ENCODE measurements around the gene WDHD1.
"Not testable (repeated sequence)": the region's sequence is repeated elsewhere in the genome, so short reads cannot be mapped to it uniquely, and the experiment has no call there.

The WDHD1 gene

DNA sequence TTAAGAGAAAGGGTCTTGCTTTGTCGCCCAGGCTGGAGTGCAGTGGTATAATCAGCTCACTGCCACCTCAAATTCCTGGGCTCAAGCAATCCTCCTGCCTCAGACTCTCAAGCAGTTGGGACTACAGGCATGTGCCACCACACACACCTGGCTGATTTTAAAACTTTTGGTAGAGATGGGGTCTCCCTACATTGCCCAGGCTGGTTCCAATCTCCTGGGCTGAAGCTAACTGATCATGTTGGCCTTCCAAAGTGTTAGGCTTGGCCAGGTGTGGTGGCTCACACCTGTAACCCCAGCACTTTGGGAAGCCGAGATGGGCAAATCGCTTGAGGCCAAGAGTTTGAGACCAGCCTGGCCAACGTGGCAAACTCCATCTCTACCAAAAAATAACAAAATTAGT lies 80.4 kb downstream of the WDHD1 start:
- DNase-seq = no peak

DNA sequence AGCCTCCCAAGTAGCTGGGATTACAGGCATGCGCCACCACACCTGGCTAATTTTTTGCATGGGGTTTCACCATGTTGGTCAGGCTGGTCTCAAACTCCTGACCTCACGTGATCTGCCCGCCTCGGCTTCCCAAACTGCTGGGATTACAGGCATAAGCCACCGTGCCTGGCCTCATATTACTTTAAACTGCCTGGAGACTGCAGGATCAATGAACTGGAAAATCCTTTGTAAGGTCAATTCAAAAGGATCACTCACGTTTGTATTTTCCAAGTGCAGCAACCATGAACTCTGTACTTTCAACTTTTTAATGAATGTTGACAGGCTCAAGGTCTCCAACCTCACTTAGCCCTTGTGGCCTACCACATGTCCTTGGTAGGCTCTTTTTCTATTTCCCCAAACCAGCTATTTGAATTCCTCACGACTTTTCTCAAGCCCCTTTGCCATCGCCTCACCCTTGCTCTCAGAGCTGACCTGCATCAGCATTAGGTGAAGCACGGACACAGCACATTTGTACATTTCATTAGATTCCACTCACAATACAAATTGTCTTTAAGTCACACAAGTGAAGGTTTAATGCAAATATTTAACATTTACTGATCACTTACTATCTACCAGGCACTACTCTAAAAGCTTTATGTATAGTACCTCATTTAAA lies 82.0 kb downstream of the WDHD1 start:
- DNase-seq = no peak

DNA sequence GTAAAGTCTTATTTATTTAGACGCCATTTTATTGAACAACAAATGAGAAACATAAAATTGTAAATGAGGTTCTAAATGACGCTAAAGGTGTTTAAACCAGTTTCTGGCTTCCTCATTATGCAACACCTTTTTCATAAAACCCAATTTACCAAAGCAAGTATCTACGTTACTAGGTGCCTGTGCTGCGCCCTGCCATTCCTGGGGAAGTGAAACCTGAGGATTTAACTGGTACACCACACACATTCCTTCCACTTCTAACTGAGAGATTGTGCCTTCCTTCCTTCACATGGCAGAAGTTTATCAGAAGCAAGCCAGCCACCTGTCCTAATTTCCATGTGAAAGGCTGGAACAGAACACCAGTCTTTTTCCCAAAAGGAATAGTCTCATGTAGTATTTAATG lies 84.0 kb downstream of the WDHD1 start:
- no peak for DNase-seq

DNA sequence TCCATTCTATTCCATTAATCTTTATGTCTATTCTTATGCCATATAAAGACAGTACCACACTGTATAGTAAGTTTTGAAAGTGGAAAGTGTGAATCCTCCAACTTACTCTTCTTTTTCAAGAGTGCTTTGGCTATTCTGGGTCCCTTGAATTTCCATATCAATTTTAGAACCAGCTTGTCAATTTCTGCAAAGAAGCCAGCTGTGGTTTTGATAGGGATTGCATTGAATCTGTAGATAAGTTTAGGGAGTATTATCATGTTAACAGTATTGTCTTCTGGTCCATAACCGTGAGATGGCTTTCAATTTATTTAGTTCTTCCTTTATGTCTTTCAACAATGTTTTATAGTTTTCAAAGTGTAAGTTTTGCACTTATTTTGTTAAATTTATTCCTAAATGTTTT lies 90.1 kb downstream of the WDHD1 start:
- DNase-seq = no peak

DNA sequence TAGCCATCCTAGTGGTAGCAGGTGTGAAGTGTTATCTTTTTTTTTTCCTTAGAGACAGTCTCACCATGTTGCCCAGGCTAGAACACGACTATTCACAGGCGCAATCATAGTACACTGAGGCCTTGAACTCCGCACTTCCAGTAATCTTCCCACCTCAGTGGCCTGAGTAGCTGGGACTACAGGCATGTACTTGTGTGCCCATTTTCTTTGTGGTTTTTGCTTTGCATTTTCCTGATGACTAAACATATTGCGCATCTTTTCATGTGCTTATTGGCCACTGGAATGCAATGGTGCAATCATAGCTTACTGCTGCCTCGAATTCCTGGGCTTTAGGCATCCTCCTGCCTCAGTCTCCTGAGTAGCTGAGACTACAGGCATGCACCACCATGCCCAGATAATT lies 90.9 kb downstream of the WDHD1 start:
- no peak for DNase-seq

DNA sequence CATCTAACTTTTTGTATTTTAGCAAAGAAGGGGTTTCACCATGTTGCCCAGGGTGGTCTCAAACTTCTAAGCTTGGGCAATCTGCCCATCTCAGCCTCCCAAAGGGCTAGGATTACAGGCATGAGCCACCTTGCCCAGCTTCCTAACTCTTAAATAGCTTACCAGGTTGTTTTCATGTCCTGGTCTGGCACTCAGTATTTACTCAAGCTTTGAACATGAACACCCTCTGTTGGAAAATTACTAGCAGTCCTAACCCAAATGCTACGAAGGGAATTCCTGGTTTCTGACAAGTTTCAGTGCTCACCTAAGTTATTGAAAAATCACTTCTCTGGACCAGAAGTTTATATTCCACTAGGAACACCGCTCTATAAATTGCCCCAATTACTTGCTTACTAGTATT lies 91.8 kb downstream of the WDHD1 start:
- no peak for DNase-seq

DNA sequence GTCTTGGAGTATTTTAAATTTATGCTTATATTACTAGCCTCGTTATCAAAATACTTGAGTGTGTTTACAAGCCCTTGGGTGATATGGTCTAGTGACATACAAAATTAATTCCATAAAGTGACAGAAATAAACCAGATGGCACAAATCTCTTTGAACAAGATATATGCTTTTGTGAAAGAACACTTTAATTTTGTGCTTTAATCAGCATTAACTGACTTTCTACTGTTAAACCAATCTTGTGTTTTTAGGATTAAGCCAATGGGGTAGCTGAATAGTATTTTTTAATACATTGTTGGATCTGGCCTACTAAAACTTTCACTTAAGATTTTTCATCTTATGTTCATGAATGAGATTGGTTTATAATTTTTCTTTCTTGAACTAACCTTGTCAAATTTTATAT lies 93.9 kb downstream of the WDHD1 start:
- no peak for DNase-seq

DNA sequence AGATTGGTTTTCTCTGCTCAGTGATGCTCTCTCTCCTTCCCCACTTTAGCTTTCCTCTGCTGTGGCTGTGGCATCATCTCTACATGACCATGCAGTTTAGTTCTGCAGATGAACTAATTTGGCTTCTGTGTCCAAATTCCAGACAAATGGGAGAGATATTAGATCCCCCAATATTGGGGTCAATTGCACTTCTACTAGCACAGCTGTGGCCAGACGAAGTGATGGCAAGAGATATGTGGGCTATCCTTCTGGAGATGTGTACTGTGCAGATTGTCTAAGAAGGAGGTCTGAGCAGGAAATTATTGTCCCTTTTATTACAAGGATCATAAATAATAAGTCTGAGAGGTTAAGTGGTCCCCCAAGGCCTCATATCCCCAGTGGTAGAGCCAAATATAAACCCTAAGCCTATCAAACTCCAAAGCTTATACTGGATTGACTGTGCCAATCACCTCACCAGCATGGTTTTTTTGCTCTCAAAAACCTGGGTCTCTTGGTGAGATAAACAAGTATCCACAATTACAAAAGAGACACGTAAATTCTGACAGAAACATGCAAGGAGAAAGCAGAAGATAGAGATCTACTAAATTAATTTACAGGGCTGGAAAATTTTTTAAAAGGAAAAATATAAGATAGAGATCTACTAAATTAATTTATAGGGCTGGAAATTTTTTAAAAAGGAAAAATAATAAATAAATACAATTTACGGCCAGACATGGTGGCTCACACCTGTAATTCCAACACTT lies 95.1 kb downstream of the WDHD1 start:
- DNase-seq = no peak

DNA sequence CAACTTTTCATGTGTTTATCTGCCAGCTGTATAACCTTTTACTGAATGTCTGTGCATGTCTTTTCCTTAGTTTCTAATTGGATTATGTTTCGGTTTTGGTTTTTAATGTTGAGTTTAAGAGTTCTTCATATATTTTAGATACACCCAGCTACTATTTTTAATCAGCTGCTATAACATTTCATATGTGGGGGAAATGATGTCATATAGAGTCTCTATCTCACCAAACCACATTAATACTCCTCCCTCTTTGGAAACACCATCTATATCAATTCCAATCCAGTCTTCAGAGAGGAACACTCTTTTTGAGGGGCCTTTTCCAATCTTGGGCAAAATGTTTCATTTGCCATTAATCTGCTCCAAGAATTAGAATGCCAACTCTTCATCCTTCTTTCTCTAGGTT lies 95.8 kb downstream of the WDHD1 start:
- no peak for DNase-seq

DNA sequence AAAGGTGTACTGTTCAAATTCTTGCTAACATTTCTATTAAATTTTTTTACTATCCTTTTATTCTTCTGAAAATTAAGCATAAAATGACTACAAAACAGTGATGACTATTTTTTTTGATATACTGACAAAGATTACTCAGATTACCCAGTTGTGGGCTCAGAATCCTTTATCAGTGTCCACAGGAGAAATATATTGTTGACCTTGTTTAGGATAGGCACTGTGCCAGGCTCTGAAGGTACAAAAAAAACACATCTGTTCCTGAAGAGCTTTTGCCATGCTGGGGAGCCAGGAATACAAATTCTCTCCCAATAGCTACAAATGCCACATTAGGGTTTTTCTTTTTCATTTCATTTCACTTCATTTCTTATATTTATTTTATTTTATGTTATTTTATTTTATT lies 97.3 kb downstream of the WDHD1 start:
- DNase-seq = no peak

DNA sequence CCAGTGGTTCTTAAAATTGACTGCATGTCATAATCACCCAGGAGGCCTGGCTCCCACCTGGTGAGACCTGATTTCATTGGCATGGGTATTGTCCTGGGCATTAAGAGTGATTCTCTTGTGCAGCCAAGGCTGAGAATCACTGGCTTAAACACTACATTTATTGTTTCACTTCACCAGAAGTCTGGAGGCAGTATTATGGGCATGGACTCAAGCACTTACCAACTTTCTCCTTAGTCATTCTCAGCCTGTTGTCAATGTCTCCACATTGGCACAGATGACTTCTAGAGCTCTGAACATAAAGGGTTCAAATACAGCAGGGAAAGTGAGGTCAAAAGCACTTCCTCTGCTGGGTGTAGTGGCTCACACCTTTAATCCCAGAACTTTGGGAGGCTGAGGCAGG lies 98.7 kb downstream of the WDHD1 start:
- DNase-seq = no peak

DNA sequence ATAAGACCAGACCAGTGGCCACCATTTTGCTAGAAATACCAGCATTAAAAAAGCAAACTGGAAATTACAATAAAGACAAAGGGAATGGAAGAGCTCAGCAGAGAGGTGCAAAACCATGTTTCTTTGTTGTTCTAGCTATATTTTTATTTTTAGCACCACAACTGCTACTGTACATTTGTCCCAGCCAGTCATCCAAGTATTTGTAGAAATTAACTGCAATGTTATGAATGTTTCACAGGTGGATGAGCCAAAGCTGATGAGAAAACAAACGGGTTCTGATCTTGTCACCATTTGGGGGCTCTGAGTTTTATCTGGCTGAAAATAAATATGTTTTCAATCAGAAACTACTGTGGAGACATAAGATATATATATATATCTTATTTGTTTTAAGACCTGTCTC lies 99.3 kb downstream of the WDHD1 start:
- DNase-seq = no peak

DNA sequence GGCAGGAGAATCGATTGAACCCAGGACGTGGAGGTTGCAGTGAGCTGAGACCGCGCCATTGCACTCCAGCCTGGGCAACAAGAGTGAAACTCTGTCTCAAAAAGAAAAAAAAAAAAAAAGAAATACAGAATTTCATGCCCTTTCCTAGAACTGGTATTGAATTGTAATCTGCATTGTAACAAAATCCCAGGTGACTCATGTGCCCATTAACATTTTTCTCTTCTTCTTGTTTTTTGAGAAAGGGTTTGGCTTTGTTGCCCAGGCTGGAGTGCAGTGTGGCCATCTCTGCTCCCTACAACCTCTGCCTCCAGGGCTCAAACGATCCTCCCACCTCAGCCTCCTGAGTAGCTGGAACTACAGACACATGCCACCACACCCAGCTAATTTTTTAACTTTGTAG lies 100.3 kb downstream of the WDHD1 start:
- DNase-seq = not testable (repeated sequence)

DNA sequence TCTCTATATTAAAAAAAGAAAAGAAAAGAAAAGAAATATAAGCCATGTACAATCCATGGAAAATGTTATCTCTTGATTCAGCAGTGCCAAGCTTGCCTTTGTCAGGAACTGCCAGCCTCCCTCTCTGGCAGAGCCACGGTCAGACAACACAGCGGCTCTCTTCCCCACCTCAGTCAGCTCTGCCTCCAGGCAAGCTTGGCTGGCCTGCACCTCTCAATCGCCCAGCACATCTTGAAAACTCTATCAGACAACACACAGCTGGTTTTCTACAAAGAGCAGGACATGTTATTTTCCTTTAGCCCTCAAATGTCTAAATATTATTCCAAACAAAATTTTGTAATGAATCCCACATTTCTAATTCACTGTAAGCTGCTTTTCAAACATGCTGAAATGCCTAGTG lies 104.3 kb downstream of the WDHD1 start:
- no peak for DNase-seq

DNA sequence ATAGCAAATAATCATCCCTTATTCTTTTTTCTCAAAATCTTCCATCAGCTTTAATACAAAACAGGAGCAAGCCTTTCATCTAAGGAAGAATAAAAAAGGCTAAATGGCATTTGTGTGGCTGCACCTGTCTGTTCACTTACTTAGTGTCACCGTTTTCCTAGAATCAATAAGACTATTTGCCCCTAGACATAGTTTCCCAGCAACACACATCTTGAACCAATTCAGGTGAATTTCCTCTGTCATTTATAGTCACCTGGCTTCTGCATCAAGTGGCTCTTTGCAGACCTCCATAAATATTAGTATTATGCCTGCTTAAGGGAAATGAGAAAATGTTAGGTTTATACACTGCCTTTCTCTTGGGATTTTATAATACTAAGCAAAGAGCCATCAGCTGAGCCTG lies 106.8 kb downstream of the WDHD1 start:
- no peak for DNase-seq

DNA sequence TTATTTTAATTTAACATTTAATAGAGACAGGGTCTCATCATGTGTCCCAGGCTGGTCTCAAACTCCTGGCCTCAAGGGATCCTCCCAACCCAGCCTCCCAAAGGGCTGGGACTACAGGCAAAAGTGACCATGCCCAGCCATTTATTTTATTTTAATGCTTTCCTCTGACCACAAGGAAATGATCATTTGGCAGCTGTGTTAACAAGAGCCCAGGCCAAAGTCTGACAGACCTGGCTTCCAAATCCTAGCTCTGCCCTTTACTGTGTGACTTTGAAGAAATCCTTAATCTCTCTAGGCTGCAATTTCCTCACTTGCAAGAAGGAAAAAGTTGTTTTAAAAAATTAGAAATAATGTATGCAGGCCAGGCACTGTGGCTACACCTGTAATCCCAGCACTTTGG lies 107.6 kb downstream of the WDHD1 start:
- DNase-seq = no peak

DNA sequence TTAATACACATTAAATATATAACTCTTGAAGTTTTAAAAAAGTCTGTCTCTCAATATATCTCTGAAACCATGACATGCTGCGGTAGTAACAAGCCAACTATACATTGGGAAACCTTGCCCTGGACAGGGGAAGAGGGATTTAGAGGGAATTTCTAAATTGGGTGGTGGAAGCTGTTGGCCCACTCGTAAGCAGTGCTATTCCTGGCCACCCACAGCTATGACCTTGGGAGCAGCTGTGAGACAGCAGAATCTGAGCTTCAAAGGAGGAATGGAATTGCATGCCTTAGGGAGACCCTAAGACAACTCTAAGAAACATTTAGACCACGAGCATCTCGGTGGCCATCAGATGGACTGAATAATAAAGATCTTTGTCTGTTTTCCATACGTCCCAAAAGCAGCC lies 108.5 kb downstream of the WDHD1 start:
- DNase-seq = no peak

DNA sequence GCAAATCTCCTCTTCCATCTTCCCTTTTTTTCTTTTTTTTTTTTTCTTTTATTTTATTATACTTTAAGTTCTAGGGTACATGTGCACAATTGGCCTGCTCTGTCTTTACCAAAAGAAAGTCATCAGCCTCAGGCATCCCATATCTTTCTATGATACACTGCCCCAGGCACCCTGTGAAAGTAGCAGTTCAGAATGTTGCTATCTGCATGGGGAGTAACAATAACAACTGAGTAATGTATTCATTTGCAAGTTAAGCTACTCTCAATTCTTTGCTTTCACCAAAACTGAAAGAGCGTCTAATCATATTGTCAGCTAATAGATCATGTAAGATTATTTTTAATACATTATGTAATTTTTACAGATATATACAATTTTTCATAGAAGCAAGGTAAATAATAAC lies 110.8 kb downstream of the WDHD1 start:
- no peak for DNase-seq

DNA sequence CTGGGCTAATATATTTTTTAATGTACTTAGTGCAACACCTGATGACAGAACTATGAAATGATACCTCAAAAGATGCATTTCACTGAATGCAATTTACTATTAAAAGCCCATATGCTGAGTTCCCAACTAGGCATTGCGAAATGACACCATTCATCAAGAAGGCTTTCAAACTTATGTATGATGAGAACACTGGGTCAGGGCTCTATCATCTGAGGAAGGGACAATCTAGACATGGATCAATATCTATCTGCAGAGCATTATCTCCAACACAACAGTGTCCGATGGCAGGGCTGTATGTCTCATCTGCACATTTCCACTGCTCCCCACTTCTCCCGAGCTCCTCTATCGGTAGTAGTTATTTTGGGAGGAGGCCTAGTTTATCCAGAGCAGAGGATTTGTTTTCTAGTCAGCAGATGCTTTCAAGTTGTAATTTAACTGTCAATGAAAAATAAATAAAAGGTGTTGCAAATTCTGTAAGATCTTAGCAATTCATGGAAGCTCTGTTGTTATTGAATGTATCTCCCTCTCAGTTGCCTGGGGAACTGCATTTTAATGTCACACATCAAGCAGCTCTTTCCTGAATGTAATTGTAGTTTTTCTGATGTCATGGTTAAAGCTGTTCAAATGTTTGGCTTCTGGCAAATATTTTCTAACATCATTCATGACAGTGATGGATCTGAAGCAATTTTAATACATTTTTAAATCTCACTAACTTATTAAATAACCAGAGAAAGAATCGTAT lies 116.9 kb downstream of the WDHD1 start:
- DNase-seq = no peak

DNA sequence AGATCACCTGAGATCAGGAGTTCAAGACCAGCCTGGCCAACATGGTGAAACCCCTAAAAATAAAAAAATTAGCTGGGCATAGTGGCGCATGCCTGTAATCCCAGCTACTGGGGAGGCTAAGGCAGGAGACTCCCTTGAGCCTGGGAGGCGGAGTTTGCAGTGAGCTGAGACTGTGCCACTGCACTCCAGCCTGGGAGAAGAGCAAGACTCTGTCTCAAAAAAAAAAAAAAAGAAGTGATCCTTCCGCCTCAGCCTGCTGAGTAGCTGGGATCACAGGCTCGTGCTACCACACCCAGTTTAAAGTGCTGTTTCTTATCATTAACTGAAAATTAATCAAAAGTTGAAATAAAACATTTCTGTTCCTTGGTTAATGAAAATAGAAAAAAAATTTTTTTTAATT lies 117.9 kb downstream of the WDHD1 start:
- not testable (repeated sequence) for DNase-seq

DNA sequence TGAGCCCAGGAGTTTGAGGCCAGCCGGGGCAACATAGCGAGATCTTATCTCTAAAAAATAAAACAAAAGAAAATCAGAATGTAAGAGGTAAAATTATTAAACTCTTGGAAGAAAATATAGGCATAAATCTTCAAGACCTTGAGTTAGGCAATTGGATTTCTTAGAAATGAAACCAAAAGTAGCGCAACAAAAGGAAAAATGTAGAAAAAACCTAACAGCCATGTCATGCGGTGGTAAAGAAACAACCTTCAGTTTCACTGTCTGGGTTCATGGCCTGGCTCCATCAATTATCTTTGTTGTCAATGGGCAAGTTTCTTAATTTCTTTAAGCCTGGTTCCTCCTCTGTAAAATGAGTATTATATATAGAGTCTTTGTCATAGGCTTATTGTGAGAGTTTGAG lies 118.7 kb downstream of the WDHD1 start:
- DNase-seq = peak; percentile 48

DNA sequence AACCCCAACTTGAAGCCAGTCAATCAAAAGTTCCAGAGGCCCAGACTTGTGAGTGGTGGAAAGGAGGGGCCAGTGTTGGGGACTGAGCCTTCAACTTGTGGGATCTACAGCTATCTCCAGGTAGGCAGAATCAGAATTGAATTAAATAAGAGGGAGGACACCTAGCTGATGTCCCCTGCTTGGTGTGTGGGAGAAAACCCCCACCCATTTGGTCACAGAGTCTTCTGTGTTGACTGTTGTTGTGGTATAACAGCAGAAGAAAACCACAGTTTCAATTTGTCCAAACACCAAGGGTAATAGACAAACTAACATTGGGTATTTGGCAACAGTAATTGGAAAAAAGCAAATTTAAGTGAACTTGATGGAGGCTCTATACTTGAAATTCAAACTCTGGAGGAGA lies 120.8 kb downstream of the WDHD1 start:
- no peak for DNase-seq

DNA sequence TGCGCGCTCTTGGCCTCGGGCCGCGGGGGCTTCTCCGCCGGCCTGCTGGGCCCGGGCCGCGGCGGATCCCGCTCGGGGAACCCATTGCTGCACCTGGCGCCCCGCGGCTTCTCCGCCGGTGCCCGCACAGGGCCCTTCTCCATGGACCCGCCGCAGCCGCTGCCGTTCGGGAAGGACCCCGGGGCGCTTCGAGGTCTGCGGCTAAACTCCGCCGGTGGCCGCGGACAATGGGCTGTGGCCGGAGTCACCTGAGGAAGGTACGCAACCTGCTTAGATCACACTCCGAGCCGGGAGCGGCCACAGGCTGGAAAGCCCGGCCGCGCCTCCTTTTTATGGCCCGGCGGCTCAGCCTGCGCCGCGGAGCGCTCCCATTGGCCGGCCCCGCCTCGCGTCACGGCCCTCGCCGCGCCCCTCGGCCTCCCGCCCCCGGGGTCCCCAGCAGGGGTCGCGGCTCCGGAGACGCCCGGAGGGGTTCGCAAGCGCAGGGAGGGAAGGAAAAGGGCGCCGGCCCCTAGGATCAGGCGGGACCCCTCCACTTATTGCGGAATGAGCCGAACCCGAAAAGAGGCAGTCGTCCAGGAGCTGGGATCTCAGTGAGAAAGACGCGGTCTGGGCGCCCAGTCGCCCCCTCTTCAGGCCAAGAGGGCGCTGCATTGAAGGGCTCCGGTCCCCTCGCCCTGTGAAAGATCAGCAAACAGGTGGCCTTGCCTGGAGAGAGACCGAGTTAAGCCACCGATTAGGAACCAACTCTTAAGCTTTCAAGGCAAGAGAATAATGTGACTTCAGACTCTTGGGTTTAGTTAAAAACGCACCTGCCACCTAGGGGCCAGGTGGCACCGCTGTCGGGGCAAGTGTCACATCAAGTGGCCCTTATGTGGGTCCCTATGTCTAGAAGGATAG lies 124.1 kb downstream of the WDHD1 start, which contains the start of gene GCH1:
Gene GCH1 (minus strand): TSS at position 306 of the 900 bp plus-strand sequence. CDS start 163 bp downstream, at position 143.
- DNase-seq = peak; percentile 82
